Panc1 (cell line): Measurements from ENCODE around the gene PIP4K2A. TPM values are rescaled to one million over a fixed set of nuclear protein-coding genes. Genes with fewer than 3 reads are reported as not detected.

Experiments
- ATAC-seq: fragments of 200-7000 bp; cut with Tn5 transposase; 2 replicates; pipeline ENCODE4 v1.9.1; 2020; ENCODE audit warnings: mild to moderate bottlenecking, moderate library complexity
- BruUV-seq: library from RNA; stranded (reverse); fragments of 400-500 nt; replicated peaks from 2 replicates; lab custom pipeline; 2021; lab: Mats Ljungman, UMichigan
- CTCF ChIA-PET: fragments of 300-600 bp; sonication (Branson Sonifier 250); formaldehyde crosslinking; loops from one replicate; lab custom pipeline; 2022; ENCODE audit warnings: antibody characterized with exemption; lab: Charles Lee
- POLR2A ChIA-PET: fragments of 300-600 bp; sonication (Branson Sonifier 250); formaldehyde crosslinking; loops from one replicate; lab custom pipeline; 2022; ENCODE audit warnings: antibody characterized with exemption; lab: Charles Lee
- DNase-seq: peaks from one replicate; pipeline ENCODE4 v3.0.0-alpha.2; 2010; ENCODE audit warnings: low read depth, low spot score
- H3K27ac ChIP-seq: 2 replicates; pipeline ENCODE4 v1.5.1; 2011; ENCODE audit warnings: mild to moderate bottlenecking, low read length, inconsistent platforms
- H3K27me3 ChIP-seq: fragments of 200-500 bp; sonication (Bioruptor generic); 2 replicates; pipeline ENCODE4 v1.6.0; 2014; ENCODE audit warnings: low read length, inconsistent platforms; ENCODE audit not compliant: control insufficient read depth, insufficient read depth
- H3K36me3 ChIP-seq: fragments of 200-500 bp; sonication (Bioruptor generic); 2 replicates; pipeline ENCODE4 v1.5.1; 2014; ENCODE audit warnings: inconsistent platforms, mild to moderate bottlenecking, low read length, moderate library complexity; ENCODE audit not compliant: control insufficient read depth, insufficient read depth
- H3K4me1 ChIP-seq: 2 replicates; pipeline ENCODE4 v1.5.1; 2011; ENCODE audit warnings: inconsistent platforms, mild to moderate bottlenecking, low read length, moderate library complexity; ENCODE audit not compliant: control insufficient read depth, insufficient read depth
- H3K4me3 ChIP-seq, 2 experiments: 2 replicates each; pipeline ENCODE4 v1.5.1; 2011 to 2012; ENCODE audit warnings: low read depth in 2 of 2, low read length in 2 of 2, mild to moderate bottlenecking in 2 of 2, inconsistent platforms in 1 of 2, moderate library complexity in 1 of 2
- H3K9me3 ChIP-seq: fragments of 200-500 bp; sonication (Bioruptor generic); 2 replicates; pipeline ENCODE4 v1.5.1; 2014; ENCODE audit warnings: low read depth, mild to moderate bottlenecking, inconsistent platforms, low read length, moderate library complexity; ENCODE audit not compliant: control insufficient read depth, insufficient read depth
- POLR2AphosphoS5 ChIP-seq: IDR thresholded peaks from 2 replicates; pipeline ENCODE4 v1.6.1; 2012; ENCODE audit warnings: mild to moderate bottlenecking, low read depth, low read length, moderate library complexity
- SIN3A ChIP-seq: IDR thresholded peaks from 2 replicates; pipeline ENCODE4 v1.6.1; 2012; ENCODE audit warnings: low read depth, mild to moderate bottlenecking, low read length, moderate library complexity, borderline replicate concordance; ENCODE audit not compliant: insufficient read depth
- TCF7L2 ChIP-seq: IDR thresholded peaks from 2 replicates; pipeline ENCODE4 v1.6.1; 2011; ENCODE audit warnings: mild to moderate bottlenecking, low read depth, low read length, inconsistent platforms
- in situ Hi-C: cut with HindIII; loops from 2 replicates; pipeline ENCODE4 v1.10.0; 2016; ENCODE audit warnings: low sequenced_read_pairs, low pct_unique_long_range_greater_than_20kb
- intact Hi-C: fragments of 100-400 bp; cut with micrococcal nuclease; formaldehyde crosslinking; loops from one replicate; pipeline ENCODE4 v1.10.0; 2022; ENCODE audit not compliant: unreplicated experiment
- total RNA-seq: library from RNA; stranded (reverse); gene quantifications from one replicate; pipeline ENCODE4 v1.2.1, GENCODE V29; 2021; ENCODE audit not compliant: unreplicated experiment
- TF ChIP-seq, protein P1 (sequence below), 2 experiments: IDR thresholded peaks; 2 replicates each; pipeline ENCODE4 v1.6.1; 2011 to 2012; ENCODE audit warnings: low read depth in 2 of 2, control low read depth in 1 of 2, low read length in 1 of 2, mild to moderate bottlenecking in 1 of 2, moderate library complexity in 1 of 2; ENCODE audit not compliant: insufficient read depth in 1 of 2
- TF ChIP-seq, protein P2 (sequence below): fragments of 450-650 bp; IDR thresholded peaks from 2 replicates; pipeline ENCODE4 v1.5.1; 2017; ENCODE audit warnings: mild to moderate bottlenecking

Gene PIP4K2A
- total RNA-seq, 1 experiment from 2014 or later, result 25.2 TPM

DNA sequence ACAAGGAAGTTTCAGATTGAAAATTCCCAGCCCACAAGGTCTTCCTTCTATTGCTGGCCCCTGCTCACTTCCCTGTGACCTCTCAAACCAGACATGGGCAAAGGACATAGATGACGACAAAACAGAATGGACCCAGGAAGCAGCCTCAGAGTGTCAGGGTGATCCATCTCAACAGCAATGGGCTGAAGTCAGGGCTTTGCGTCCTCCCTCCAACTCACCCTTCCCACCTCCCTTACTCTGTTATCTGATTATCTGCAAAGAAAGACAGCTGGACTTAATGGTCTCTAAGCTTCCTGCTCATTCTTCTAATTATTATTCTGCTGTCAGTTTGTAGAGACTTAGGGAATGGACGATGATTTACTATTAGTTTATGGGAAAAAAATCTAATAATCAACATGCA lies 115.9 kb downstream of the PIP4K2A start:
- Histone ChIP-seq H3K27me3 (no peaks in the 10 kb centered on the region), H3K9me3 (no peaks in the 10 kb centered on the region), H3K27ac (no peak overlapping the region), H3K4me1 (peaks cover 6% of the 10 kb centered on the region), H3K36me3 (no peaks in the 10 kb centered on the region; the same call in 1 of the 2 replicates), H3K4me3 (no peak overlapping the region)
- intact Hi-C loops, result no loop called here
- TF ChIP-seq TCF7L2, result no peak
- TF ChIP-seq, protein P1, sequence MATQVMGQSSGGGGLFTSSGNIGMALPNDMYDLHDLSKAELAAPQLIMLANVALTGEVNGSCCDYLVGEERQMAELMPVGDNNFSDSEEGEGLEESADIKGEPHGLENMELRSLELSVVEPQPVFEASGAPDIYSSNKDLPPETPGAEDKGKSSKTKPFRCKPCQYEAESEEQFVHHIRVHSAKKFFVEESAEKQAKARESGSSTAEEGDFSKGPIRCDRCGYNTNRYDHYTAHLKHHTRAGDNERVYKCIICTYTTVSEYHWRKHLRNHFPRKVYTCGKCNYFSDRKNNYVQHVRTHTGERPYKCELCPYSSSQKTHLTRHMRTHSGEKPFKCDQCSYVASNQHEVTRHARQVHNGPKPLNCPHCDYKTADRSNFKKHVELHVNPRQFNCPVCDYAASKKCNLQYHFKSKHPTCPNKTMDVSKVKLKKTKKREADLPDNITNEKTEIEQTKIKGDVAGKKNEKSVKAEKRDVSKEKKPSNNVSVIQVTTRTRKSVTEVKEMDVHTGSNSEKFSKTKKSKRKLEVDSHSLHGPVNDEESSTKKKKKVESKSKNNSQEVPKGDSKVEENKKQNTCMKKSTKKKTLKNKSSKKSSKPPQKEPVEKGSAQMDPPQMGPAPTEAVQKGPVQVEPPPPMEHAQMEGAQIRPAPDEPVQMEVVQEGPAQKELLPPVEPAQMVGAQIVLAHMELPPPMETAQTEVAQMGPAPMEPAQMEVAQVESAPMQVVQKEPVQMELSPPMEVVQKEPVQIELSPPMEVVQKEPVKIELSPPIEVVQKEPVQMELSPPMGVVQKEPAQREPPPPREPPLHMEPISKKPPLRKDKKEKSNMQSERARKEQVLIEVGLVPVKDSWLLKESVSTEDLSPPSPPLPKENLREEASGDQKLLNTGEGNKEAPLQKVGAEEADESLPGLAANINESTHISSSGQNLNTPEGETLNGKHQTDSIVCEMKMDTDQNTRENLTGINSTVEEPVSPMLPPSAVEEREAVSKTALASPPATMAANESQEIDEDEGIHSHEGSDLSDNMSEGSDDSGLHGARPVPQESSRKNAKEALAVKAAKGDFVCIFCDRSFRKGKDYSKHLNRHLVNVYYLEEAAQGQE (IDR thresholded peaks at IDR 0.05; ENCODE audit: insufficient read depth in 1 of 2, low read depth in 2 of 2, low read length in 1 of 2), result no peak
- BruUV-seq, result no TSS peak
- in situ Hi-C loops, result no loop called here
- ATAC-seq (no peak), DNase-seq (no peak)
- POLR2A ChIA-PET, result no interaction called here
- CTCF ChIA-PET, result no interaction called here

DNA sequence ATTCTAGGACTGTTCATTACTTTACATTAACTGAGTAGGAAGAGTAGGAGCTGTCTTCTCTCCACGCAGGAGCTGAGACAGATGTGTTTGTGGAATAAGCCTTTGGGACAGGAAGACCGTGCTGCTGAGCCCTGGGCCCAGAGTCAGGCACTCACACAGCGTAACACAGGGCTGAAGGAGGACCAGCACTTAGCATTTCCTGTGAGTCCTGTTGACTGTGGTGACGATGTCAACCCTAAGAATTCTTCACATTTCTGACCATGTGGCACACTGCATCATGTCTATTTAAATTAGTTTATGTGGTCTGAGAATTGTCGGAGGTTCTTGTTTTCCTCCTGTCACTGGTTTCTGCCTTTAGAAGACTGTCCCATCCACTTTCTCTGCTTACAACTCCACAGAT lies 117.2 kb downstream of the PIP4K2A start:
- intact Hi-C loops, result no loop called here
- H3K9me3 ChIP-seq, result no peaks in the 10 kb centered on the region
- no peak overlapping the region for H3K4me3 ChIP-seq
- no peaks in the 10 kb centered on the region; the same call in 1 of the 2 replicates for H3K36me3 ChIP-seq
- POLR2A ChIA-PET, result no interaction called here
- no peak overlapping the region for H3K27ac ChIP-seq
- BruUV-seq, result no TSS peak
- H3K4me1 ChIP-seq, result peaks cover 6% of the 10 kb centered on the region
- in situ Hi-C loops, result no loop called here
- no peak for DNase-seq
- ATAC-seq, result no peak
- CTCF ChIA-PET, result no interaction called here
- TF ChIP-seq, protein P1 (IDR thresholded peaks at IDR 0.05; ENCODE audit: insufficient read depth in 1 of 2, low read depth in 2 of 2, low read length in 1 of 2), result no peak
- TF ChIP-seq, protein P2, sequence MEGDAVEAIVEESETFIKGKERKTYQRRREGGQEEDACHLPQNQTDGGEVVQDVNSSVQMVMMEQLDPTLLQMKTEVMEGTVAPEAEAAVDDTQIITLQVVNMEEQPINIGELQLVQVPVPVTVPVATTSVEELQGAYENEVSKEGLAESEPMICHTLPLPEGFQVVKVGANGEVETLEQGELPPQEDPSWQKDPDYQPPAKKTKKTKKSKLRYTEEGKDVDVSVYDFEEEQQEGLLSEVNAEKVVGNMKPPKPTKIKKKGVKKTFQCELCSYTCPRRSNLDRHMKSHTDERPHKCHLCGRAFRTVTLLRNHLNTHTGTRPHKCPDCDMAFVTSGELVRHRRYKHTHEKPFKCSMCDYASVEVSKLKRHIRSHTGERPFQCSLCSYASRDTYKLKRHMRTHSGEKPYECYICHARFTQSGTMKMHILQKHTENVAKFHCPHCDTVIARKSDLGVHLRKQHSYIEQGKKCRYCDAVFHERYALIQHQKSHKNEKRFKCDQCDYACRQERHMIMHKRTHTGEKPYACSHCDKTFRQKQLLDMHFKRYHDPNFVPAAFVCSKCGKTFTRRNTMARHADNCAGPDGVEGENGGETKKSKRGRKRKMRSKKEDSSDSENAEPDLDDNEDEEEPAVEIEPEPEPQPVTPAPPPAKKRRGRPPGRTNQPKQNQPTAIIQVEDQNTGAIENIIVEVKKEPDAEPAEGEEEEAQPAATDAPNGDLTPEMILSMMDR, result no peak
- TF ChIP-seq TCF7L2 (no peak), SIN3A (no peak), POLR2AphosphoS5 (no peak)
- H3K27me3 ChIP-seq, result no peaks in the 10 kb centered on the region
